GM13976 (cell line): ENCODE measurements around the gene MPDZ.

Experiments used
- DNase-seq: peaks from one replicate; pipeline ENCODE4 v3.0.0; 2012; ENCODE audit warnings: low spot score
- in situ Hi-C: fragments of 300-500 bp; cut with MboI; formaldehyde crosslinking; loops from one replicate; pipeline ENCODE4 v1.12.0; 2022; ENCODE audit warnings: low sequenced_read_pairs, mixed read lengths, inconsistent platforms; ENCODE audit not compliant: unreplicated experiment
- TF ChIP-seq, protein P1 (sequence below): IDR thresholded peaks from 2 replicates; pipeline ENCODE4 v1.5.1; 2012; ENCODE audit warnings: borderline replicate concordance, mild to moderate bottlenecking; ENCODE audit not compliant: insufficient read depth; ENCODE audit errors: extremely low read depth, missing control alignments, control extremely low read depth

MPDZ gene

DNA sequence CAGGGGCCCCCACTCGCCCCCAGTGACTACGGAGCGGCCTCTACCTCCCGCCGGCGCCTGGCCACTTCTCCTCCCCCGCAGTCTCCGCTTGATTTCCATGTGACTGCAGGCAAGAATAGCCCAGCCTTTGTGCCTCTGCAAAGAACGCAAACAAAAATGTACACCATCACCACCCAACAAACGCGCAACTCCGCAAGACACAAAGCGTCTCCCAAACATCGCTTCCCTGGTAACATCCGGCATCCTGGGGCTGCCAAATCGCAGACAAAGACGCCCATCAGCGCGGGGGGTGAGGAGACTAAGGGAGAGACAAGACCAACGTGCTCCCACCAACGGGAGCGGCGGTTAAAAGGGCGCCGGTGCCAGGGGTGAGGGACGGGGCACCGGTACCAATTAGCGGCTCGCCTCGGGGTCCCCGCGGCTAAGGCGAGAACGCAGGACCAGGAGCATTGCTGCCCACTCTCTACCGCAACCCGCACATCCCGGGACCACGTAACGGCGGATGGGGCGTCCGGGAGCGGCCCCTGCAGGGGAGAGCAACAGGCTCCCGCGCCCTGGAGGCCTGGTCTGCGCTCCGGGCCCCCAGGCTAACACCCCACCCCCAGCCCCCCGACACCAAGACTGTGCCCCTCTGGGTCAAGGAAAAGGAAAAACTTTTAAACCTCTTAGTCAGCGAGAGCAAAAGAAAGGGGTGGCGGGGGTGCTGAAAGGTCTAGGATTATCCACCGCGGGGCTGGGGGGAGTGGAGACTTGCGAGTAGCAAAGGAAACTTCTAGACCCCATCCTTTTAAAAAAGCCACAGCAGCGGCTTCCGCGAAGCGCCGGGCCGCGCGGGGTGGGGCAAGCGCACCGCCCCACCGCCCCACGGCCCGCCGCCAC, 885 bp downstream of the MPDZ start:
- in situ Hi-C loops, result no loop called here
- TF ChIP-seq, protein P1, sequence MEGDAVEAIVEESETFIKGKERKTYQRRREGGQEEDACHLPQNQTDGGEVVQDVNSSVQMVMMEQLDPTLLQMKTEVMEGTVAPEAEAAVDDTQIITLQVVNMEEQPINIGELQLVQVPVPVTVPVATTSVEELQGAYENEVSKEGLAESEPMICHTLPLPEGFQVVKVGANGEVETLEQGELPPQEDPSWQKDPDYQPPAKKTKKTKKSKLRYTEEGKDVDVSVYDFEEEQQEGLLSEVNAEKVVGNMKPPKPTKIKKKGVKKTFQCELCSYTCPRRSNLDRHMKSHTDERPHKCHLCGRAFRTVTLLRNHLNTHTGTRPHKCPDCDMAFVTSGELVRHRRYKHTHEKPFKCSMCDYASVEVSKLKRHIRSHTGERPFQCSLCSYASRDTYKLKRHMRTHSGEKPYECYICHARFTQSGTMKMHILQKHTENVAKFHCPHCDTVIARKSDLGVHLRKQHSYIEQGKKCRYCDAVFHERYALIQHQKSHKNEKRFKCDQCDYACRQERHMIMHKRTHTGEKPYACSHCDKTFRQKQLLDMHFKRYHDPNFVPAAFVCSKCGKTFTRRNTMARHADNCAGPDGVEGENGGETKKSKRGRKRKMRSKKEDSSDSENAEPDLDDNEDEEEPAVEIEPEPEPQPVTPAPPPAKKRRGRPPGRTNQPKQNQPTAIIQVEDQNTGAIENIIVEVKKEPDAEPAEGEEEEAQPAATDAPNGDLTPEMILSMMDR, result no peak
- DNase-seq, result peak; percentile 11

DNA sequence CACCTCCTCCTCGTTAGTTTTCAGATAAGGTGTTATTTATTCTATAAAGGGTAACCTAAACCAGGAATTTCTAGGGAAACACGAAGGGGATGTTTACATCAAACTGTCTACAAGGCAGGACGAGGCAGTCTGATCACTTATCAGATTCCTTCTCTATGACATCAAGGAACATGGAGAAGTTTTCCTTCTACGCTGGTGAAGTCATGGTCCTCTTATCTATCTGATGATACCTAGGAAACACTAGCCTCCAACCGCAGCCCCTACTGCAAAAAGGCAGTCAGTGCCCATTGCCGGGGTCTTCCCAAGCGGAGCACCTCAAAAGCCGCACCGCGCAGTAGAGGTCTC, 1.5 kb downstream of the MPDZ start:
- in situ Hi-C loops, result no loop called here
- TF ChIP-seq, protein P1, result no peak
- no peak for DNase-seq

DNA sequence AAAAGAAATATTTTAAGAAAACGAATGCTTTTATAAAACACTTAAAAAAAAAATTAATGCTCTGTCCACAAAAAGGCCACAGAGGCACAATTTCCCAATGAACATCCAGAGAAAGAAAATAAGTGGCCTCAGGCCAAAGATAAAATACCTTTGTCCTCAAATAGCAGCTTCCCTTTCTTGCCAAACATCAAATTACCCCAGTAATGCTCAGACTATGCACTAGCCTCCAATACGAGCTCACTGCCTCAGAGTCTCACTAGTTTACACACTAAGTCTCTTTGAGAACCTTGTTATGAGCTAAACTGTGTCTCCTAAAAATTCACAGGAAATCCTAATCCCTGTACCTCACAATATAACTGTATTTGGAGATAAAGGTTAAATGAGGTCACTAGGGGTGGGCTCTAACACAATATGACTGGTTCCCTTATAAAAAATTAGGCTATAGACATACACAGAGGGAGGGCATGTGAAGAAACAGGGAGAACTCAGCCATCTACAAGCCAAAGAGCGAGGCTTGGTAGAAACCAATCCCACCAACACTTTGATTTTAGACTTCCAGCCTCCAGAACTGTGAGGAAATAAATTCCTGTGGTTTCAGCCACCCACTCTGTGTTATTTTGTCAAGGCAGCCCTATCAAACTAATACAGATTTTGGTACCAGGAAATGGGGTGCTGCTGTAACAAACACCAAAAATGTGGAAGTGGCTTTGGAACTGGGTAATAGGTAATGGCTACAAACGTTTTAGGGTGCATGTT, 4.4 kb downstream of the MPDZ start:
- no peak for DNase-seq
- TF ChIP-seq, protein P1, result no peak
- in situ Hi-C loops, result no loop called here

DNA sequence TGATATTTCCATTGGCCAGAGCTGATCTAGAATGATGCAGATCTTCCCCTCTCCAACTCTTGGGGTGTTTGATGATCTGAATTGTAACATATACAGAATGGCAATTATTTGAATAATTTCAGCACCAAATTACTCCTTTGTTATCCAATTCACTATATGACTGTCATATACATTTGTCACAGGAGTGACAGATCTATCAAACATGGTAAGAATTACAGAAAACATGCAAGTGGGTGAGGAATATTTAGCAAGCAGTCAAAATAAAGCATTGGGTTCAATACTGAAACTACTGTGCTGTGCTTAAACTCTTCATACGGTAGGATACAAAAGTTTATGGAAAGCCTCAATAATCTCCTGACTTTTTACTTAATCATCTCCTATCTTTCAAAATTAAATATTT, 8.8 kb downstream of the MPDZ start:
- no peak for DNase-seq
- in situ Hi-C loops, result no loop called here
- TF ChIP-seq, protein P1, result no peak

DNA sequence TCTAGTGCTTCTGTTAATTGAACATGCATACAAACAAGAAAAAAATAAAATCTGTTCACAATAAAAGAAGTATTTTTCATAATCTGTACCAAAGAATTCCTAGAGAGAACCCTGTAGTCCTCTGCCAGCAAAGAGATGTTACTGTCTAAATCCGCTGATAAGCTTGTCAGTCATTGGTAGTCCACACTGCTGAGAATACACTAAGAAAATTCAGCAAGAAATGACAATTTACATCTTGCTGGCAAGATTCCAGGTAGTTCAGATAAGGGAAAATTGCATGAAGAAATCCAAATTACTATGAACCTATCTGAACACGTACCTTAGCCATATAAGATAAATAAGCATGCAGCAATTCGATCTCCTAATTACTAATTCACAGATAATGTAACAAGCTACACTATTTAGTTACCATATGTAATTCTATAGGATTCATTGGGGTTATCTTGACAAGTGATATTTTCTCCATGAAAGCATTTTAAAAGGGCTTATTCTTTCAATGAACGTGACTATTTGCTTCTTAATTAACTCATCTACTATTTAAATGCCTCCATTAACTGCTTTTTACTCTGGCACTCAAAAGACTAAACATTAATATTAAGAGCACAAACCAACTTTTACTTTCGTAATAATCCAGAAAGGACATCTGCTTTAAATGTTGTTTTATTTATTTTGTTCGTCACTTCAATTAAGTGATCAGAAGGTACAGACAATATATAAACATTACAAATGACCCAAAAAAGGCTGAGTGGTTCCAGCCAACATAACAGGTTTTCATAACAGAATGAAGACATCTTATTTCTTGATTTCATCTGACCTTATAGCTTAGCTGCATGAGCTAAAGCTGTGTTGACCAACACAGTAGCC, 9.7 kb downstream of the MPDZ start:
- TF ChIP-seq, protein P1, result no peak
- in situ Hi-C loops, result no loop called here
- no peak for DNase-seq

DNA sequence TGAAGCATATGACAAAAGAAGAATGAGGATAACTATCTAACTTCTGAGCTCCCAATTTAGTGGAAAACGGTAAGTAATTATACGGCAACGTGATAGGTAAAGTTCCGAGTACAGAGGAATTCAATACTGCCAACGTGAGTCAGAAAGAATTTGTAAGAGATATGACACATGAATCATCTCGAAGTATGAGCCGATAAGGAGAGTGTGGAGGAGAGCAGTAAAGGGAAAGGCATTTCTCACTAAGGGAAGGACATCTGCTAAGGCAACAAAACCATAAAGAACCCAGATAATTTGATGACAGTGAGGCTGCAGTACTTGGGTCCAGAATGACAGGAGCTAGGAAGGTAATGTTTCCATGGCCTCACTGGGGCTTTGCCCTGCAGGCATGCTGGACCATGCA, 11.0 kb downstream of the MPDZ start:
- TF ChIP-seq, protein P1, result no peak
- DNase-seq, result no peak
- in situ Hi-C loops, result no loop called here
